GM18909 (cell line): ENCODE data around the gene AP3S2.
"Not testable (repeated sequence)": the region's sequence is repeated elsewhere in the genome, so short reads cannot be mapped to it uniquely, and the experiment has no call there.

Experiments used
- ATAC-seq: cut with Tn5 transposase; IDR thresholded peaks from one replicate; pipeline ENCODE4 v1.9.1; 2021; ENCODE audit warnings: mild to moderate bottlenecking; ENCODE audit not compliant: unreplicated experiment, poor library complexity

The AP3S2 gene

GRCh38 chr15:89837134-89837829 is 56.5 kb downstream of the AP3S2 start:
- ATAC-seq = no peak

GRCh38 chr15:89836267-89837133 is 57.3 kb downstream of the AP3S2 start:
- ATAC-seq = no peak

GRCh38 chr15:89835176-89835564 is 58.6 kb downstream of the AP3S2 start:
- no peak for ATAC-seq

GRCh38 chr15:89834465-89835175 is 59.2 kb downstream of the AP3S2 start:
- not testable (repeated sequence) for ATAC-seq

- ATAC-seq = no peak
These were observed 59.8 kb downstream of the AP3S2 start for GRCh38 chr15:89833966-89834365.

- no peak for ATAC-seq
These were observed 63.2 kb downstream of the AP3S2 start for GRCh38 chr15:89830639-89831038.

- no peak for ATAC-seq
These were observed 64.0 kb downstream of the AP3S2 start for GRCh38 chr15:89829616-89830440.

GRCh38 chr15:89829161-89829560 is 64.6 kb downstream of the AP3S2 start:
- ATAC-seq = no peak

GRCh38 chr15:89828281-89829145 is 65.3 kb downstream of the AP3S2 start:
- ATAC-seq = no peak

- no peak for ATAC-seq
These were observed 66.0 kb downstream of the AP3S2 start for GRCh38 chr15:89827829-89828228.

GRCh38 chr15:89826671-89827655 is 66.8 kb downstream of the AP3S2 start:
- ATAC-seq = no peak

- ATAC-seq = no peak
These were observed 68.4 kb downstream of the AP3S2 start for GRCh38 chr15:89825271-89825940.

GRCh38 chr15:89824607-89824867 is 69.3 kb downstream of the AP3S2 start:
- no peak for ATAC-seq

- no peak for ATAC-seq
These were observed 69.8 kb downstream of the AP3S2 start for GRCh38 chr15:89823836-89824606.

GRCh38 chr15:89822951-89823711 is 70.7 kb downstream of the AP3S2 start:
- no peak for ATAC-seq

GRCh38 chr15:89822611-89822950 is 71.2 kb downstream of the AP3S2 start:
- ATAC-seq = no peak
